Gastrocnemius medialis (tissue), 4 donors: Measurements from ENCODE around the gene LDB1. TPM values are rescaled to one million over a fixed set of nuclear protein-coding genes. Genes with fewer than 3 reads are reported as not detected.

Source experiments
- ATAC-seq, 2 donors: fragments of 150-250 bp; one replicate each; pipeline ENCODE4 v1.9.1; 2016
- DNase-seq, 2 donors: peaks; one replicate each; pipeline ENCODE4 v3.0.0-alpha.2; 2019
- H3K27ac ChIP-seq, 4 donors: fragments of 200-600 bp; sonication (generic); 1 replicate in 1 of 4; 2 replicates in 3 of 4; pipeline ENCODE4 v1.5.1; 2016 to 2018; ENCODE audit warnings: mild to moderate bottlenecking in 2 of 4, moderate library complexity in 1 of 4
- H3K27me3 ChIP-seq, 3 donors: fragments of 200-600 bp; sonication (generic) in 2 of 3; 1 replicate in 1 of 3; 2 replicates in 2 of 3; pipeline versions ENCODE4 v1.5.1 to v1.6.0; 2016 to 2019; ENCODE audit warnings: mild to moderate bottlenecking in 1 of 3, moderate library complexity in 1 of 3
- H3K36me3 ChIP-seq, 2 donors: fragments of 200-600 bp; sonication (generic) in 1 of 2; one replicate each; pipeline ENCODE4 v1.5.1; 2017 to 2018
- H3K4me1 ChIP-seq, 2 donors: fragments of 200-600 bp; sonication (generic) in 1 of 2; one replicate each; pipeline ENCODE4 v1.5.1; 2016 to 2017; ENCODE audit warnings: mild to moderate bottlenecking in 2 of 2
- H3K4me3 ChIP-seq, 4 donors: fragments of 200-600 bp; sonication (generic) in 3 of 4; 1 replicate in 1 of 4; 2 replicates in 3 of 4; pipeline ENCODE4 v1.5.1; 2016 to 2019; ENCODE audit warnings: mild to moderate bottlenecking in 2 of 4
- H3K9me3 ChIP-seq, 3 donors: fragments of 200-600 bp; sonication (generic) in 2 of 3; 1 replicate in 1 of 3; 2 replicates in 2 of 3; pipeline ENCODE4 v1.5.1; 2016 to 2019
- CTCF ChIP-seq, 5 experiments: fragments of 450-650 bp in 3 of 5; fragments of 200-600 bp in 2 of 5; sonication (generic) in 2 of 5; IDR thresholded peaks in 4 of 5; conservative IDR thresholded peaks in 1 of 5; 1 replicate in 4 of 5; 2 replicates in 1 of 5; pipeline ENCODE4 v1.5.1; 2016 to 2019; ENCODE audit warnings: antibody characterized with exemption in 5 of 5, mild to moderate bottlenecking in 3 of 5, moderate library complexity in 3 of 5
- POLR2A ChIP-seq, 2 donors: fragments of 450-650 bp; IDR thresholded peaks; one replicate each; pipeline ENCODE4 v1.6.1; 2017; ENCODE audit warnings: antibody characterized with exemption in 2 of 2, mild to moderate bottlenecking in 2 of 2, moderate library complexity in 2 of 2
- in situ Hi-C, 4 donors: fragments of 200-750 bp; cut with MboI; loops; one replicate each; pipeline versions ENCODE4 v1.15.0 to v1.8.0; 2017; ENCODE audit warnings: low sequenced_read_pairs in 4 of 4
- intact Hi-C: fragments of 100-400 bp; cut with DNase I; formaldehyde crosslinking; loops from one replicate; pipeline ENCODE4 v1.15.1; 2023; ENCODE audit warnings: low total_unique reads
- total RNA-seq, 4 donors: library from RNA; depleted of rRNA; stranded (reverse); fragments of >200 nt; gene quantifications; one replicate each; pipeline versions ENCODE4 v1.1.0 to v1.2.3, GENCODE V29; 2016

Gene LDB1
- total RNA-seq, 4 donors from 2014 or later, result 15.9 to 32.7 (median 28.6) TPM

GRCh38 chr10:102123223-102123622 lies 3.1 kb upstream of the LDB1 start:
- H3K27ac ChIP-seq, result peak overlapping the region in 2 of 4 donors; percentile 35 to 100
- ATAC-seq (no peak), DNase-seq (no peak)
- H3K36me3 ChIP-seq, result no peaks in the 10 kb centered on the region
- H3K9me3 ChIP-seq, result no peaks in the 10 kb centered on the region
- no peaks in the 10 kb centered on the region for H3K27me3 ChIP-seq
- H3K4me1 ChIP-seq, result peaks cover 21 to 24% of the 10 kb centered on the region in 2 donors
- no peak overlapping the region for H3K4me3 ChIP-seq
- in situ Hi-C loops (no loop called here), intact Hi-C loops (no loop called here)
- no peak for TF ChIP-seq CTCF (IDR thresholded peaks at IDR 0.05 in 4 of 5, conservative IDR thresholded peaks at IDR 0.05 in 1 of 5)
- TF ChIP-seq POLR2A (IDR thresholded peaks at IDR 0.05), result no peak

DNA sequence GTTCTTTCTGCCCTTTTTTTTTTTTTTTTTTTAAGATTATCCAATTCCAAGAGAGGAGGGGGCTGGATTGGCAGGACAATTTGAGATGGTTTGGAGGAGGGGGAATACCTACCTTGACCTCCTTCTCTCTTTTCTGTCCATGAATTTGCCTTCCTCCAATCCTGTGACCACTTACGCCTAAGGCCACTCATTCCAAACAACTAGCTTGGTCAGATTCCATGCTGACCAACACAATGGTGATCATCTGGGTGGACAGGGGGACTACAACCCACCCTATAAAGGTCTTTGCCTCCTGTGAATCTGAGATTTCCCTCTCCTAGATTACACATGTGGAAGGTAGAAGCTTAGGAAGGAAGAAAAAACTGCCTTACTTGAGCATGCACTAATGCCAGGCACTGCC lies 2.3 kb upstream of the LDB1 start:
- Histone ChIP-seq H3K36me3 (no peaks in the 10 kb centered on the region), H3K4me1 (peaks cover 29 to 31% of the 10 kb centered on the region in 2 donors), H3K27me3 (no peaks in the 10 kb centered on the region), H3K27ac (peak overlapping the region in 3 of 4 donors; percentile 35 to 100 (median 92)), H3K4me3 (no peak overlapping the region), H3K9me3 (no peaks in the 10 kb centered on the region)
- in situ Hi-C loops, result no loop called here
- no peak for TF ChIP-seq CTCF (IDR thresholded peaks at IDR 0.05 in 4 of 5, conservative IDR thresholded peaks at IDR 0.05 in 1 of 5)
- no peak for TF ChIP-seq POLR2A (IDR thresholded peaks at IDR 0.05)
- DNase-seq (no peak), ATAC-seq (no peak)
- intact Hi-C loops, result no loop called here

- intact Hi-C loops, result no loop called here
- no peak for ATAC-seq
- peak overlapping the region in 3 of 4 donors; percentile 84 to 95 (median 85) for H3K4me3 ChIP-seq
- no peak for TF ChIP-seq POLR2A (IDR thresholded peaks at IDR 0.05)
- no peak for TF ChIP-seq CTCF (IDR thresholded peaks at IDR 0.05 in 4 of 5, conservative IDR thresholded peaks at IDR 0.05 in 1 of 5)
- peaks cover 35 to 37% of the 10 kb centered on the region in 2 donors for H3K4me1 ChIP-seq
- no peaks in the 10 kb centered on the region for H3K27me3 ChIP-seq
- H3K27ac ChIP-seq, result peak overlapping the region; percentile 92 to 100 (median 98)
- in situ Hi-C loops, result no loop called here
- H3K36me3 ChIP-seq, result no peaks in the 10 kb centered on the region
- H3K9me3 ChIP-seq, result no peaks in the 10 kb centered on the region
- no peak for DNase-seq
These were observed 1.7 kb upstream of the LDB1 start for GRCh38 chr10:102121739-102122372.

- Histone ChIP-seq H3K27me3 (no peaks in the 10 kb centered on the region), H3K4me1 (peaks cover 42 to 44% of the 10 kb centered on the region in 2 donors), H3K36me3 (no peaks in the 10 kb centered on the region), H3K4me3 (peak overlapping the region; percentile 79 to 95 (median 84)), H3K9me3 (no peaks in the 10 kb centered on the region), H3K27ac (peak overlapping the region; percentile 92 to 100 (median 98))
- in situ Hi-C loops, result no loop called here
- intact Hi-C loops, result loop anchor here (1.0 kb wide), 1 partner anchor 11 kb away; no protein-coding TSS in a partner anchor
- DNase-seq (peak in 1 of 2 donors; percentile 49), ATAC-seq (no peak)
- TF ChIP-seq POLR2A (IDR thresholded peaks at IDR 0.05) (no peak), CTCF (IDR thresholded peaks at IDR 0.05 in 4 of 5, conservative IDR thresholded peaks at IDR 0.05 in 1 of 5) (no peak)
These were observed 997 bp upstream of the LDB1 start for GRCh38 chr10:102120991-102121738.
